Keratinocyte (primary cell): Measurements from ENCODE around the gene GPR31. TPM values are rescaled to one million over a fixed set of nuclear protein-coding genes. Genes with fewer than 3 reads are reported as not detected.

Source experiments
- DNase-seq: peaks from one replicate; pipeline ENCODE4 v3.0.0-alpha.2; 2011; ENCODE audit warnings: low read depth, missing footprints, low spot score
- FAIRE-seq: peaks from 2 replicates; lab custom pipeline; 2011; peaks lifted over from hg19 to GRCh38; lab: Jason Lieb, UNC
- H2AFZ ChIP-seq: 2 replicates; pipeline ENCODE4 v1.6.0; 2012; ENCODE audit warnings: low read length, control low read depth, inconsistent platforms; ENCODE audit not compliant: control insufficient read depth
- H3K27ac ChIP-seq: 2 replicates; pipeline ENCODE4 v1.5.1; 2011; ENCODE audit warnings: low read length; ENCODE audit not compliant: control insufficient read depth, insufficient read depth
- H3K27me3 ChIP-seq: 3 replicates; pipeline ENCODE4 v1.6.0; 2011; ENCODE audit warnings: low read length; ENCODE audit not compliant: control insufficient read depth, insufficient read depth; ENCODE audit errors: extremely low read depth
- H3K36me3 ChIP-seq, 2 experiments: 2 replicates in 1 of 2; 3 replicates in 1 of 2; pipeline ENCODE4 v1.5.1; 2011; ENCODE audit warnings: low read length in 2 of 2, mild to moderate bottlenecking in 1 of 2; ENCODE audit not compliant: control insufficient read depth in 2 of 2, insufficient read depth in 2 of 2; ENCODE audit errors: extremely low read depth in 1 of 2
- H3K4me1 ChIP-seq: 3 replicates; pipeline ENCODE4 v1.5.1; 2011; ENCODE audit warnings: low read length; ENCODE audit not compliant: control insufficient read depth, insufficient read depth; ENCODE audit errors: extremely low read depth
- H3K4me2 ChIP-seq: 3 replicates; pipeline ENCODE4 v1.6.0; 2011; ENCODE audit warnings: low read depth, low read length; ENCODE audit not compliant: control insufficient read depth, insufficient read depth; ENCODE audit errors: extremely low read depth
- H3K4me3 ChIP-seq, 3 experiments: fragments of 200-600 bp in 1 of 3; sonication (generic) in 1 of 3; 2 replicates in 2 of 3; 3 replicates in 1 of 3; pipeline ENCODE4 v1.5.1; 2011 to 2016; ENCODE audit warnings: low read length in 3 of 3, mild to moderate bottlenecking in 3 of 3, control low read depth in 2 of 3, inconsistent platforms in 1 of 3, low read depth in 1 of 3, mixed read lengths in 1 of 3, mixed run types in 1 of 3, moderate library complexity in 1 of 3; ENCODE audit not compliant: control insufficient read depth in 2 of 3, insufficient read depth in 2 of 3; ENCODE audit errors: extremely low read depth in 1 of 3
- H3K79me2 ChIP-seq: 2 replicates; pipeline ENCODE4 v1.6.0; 2012; ENCODE audit warnings: low read length; ENCODE audit not compliant: control insufficient read depth, insufficient read depth
- H3K9ac ChIP-seq: 3 replicates; pipeline ENCODE4 v1.6.0; 2011; ENCODE audit warnings: low read length; ENCODE audit not compliant: control insufficient read depth, insufficient read depth; ENCODE audit errors: extremely low read depth
- H3K9me1 ChIP-seq: 3 replicates; pipeline ENCODE4 v1.6.0; 2011; ENCODE audit warnings: low read length; ENCODE audit not compliant: control insufficient read depth, insufficient read depth; ENCODE audit errors: extremely low read depth
- H3K9me3 ChIP-seq: 2 replicates; pipeline ENCODE4 v1.5.1; 2012; ENCODE audit warnings: low read depth, low read length; ENCODE audit not compliant: control insufficient read depth
- H4K20me1 ChIP-seq: 3 replicates; pipeline ENCODE4 v1.6.0; 2011; ENCODE audit warnings: low read length; ENCODE audit not compliant: control insufficient read depth, insufficient read depth; ENCODE audit errors: extremely low read depth
- CTCF ChIP-seq, 3 experiments: IDR thresholded peaks in 1 of 3; conservative IDR thresholded peaks in 1 of 3; optimal IDR thresholded peaks in 1 of 3; 2 replicates in 2 of 3; 3 replicates in 1 of 3; pipeline versions ENCODE3 to v1.5.1; 2011; ENCODE audit warnings: low read length in 3 of 3, mild to moderate bottlenecking in 3 of 3, moderate library complexity in 2 of 3, control low read depth in 1 of 3, inconsistent platforms in 1 of 3; ENCODE audit not compliant: insufficient read depth in 2 of 3; ENCODE audit errors: extremely low read depth in 1 of 3
- EZH2 ChIP-seq: IDR thresholded peaks from one replicate; pipeline ENCODE4 v1.6.1; 2012; ENCODE audit warnings: inconsistent platforms, mild to moderate bottlenecking, low read length, moderate library complexity
- dilution Hi-C: fragments of 300-500 bp; cut with MboI; formaldehyde crosslinking; loops from one replicate; pipeline ENCODE4 v1.7.0; 2020; ENCODE audit warnings: low sequenced_read_pairs; ENCODE audit not compliant: extremely low pct_ligation_motif_present
- polyA plus RNA-seq, 5 experiments: library from polyadenylated mRNA; depleted of rRNA in 3 of 5; stranded (reverse) in 3 of 5; stranded (forward) in 1 of 5; unstranded in 1 of 5; fragments of >200 nt; gene quantifications; 1 replicate in 1 of 5; 2 replicates in 3 of 5; 3 replicates in 1 of 5; pipeline versions ENCODE4 v1.2.1 to v1.2.3, GENCODE V29; 2011 to 2012; ENCODE audit warnings: missing spikeins in 2 of 5, low read depth in 1 of 5, low replicate concordance in 1 of 5

GPR31 gene
- polyA plus RNA-seq, 1 donor (not counting 4 experiments of a cell fraction or from before 2014, with no cell fraction given) = not detected

- FAIRE-seq (no peak), DNase-seq (no peak)
- no peaks in the 10 kb centered on the region for H3K36me3 ChIP-seq
- TF ChIP-seq CTCF (optimal IDR thresholded peaks at IDR 0.05 in 1 of 3, IDR thresholded peaks at IDR 0.05 in 1 of 3, conservative IDR thresholded peaks at IDR 0.05 in 1 of 3; ENCODE audit: extremely low read depth in 1 of 3, insufficient read depth in 2 of 3, low read length in 3 of 3) = no peak
- no peak for TF ChIP-seq EZH2
- no peaks in the 10 kb centered on the region for H3K79me2 ChIP-seq
- H4K20me1 ChIP-seq = no peaks in the 10 kb centered on the region
- no peak overlapping the region for H3K4me3 ChIP-seq
- no peak overlapping the region for H3K9ac ChIP-seq
- no peaks in the 10 kb centered on the region for H3K4me1 ChIP-seq
- dilution Hi-C loops = no loop called here
- no peak overlapping the region for H3K27ac ChIP-seq
- H3K9me3 ChIP-seq = no peaks in the 10 kb centered on the region
- no peak overlapping the region for H3K4me2 ChIP-seq
- H3K27me3 ChIP-seq = no peaks in the 10 kb centered on the region
- H3K9me1 ChIP-seq = no peaks in the 10 kb centered on the region
- no peak overlapping the region for H2AFZ ChIP-seq
These were observed 26.8 kb downstream of the GPR31 start for GRCh38 chr6:167130712-167131684.

- no peak overlapping the region for H3K4me2 ChIP-seq
- no peak for TF ChIP-seq CTCF (optimal IDR thresholded peaks at IDR 0.05 in 1 of 3, IDR thresholded peaks at IDR 0.05 in 1 of 3, conservative IDR thresholded peaks at IDR 0.05 in 1 of 3; ENCODE audit: extremely low read depth in 1 of 3, insufficient read depth in 2 of 3, low read length in 3 of 3)
- no peak for TF ChIP-seq EZH2
These were observed 27.6 kb downstream of the GPR31 start for GRCh38 chr6:167130008-167130677.

More at GRCh38 chr6:167130008-167130677, 27.6 kb downstream of the GPR31 start:
- no peak overlapping the region for H3K4me3 ChIP-seq
- no peak overlapping the region for H2AFZ ChIP-seq
- H3K27me3 ChIP-seq = no peaks in the 10 kb centered on the region
- no peaks in the 10 kb centered on the region for H3K79me2 ChIP-seq
- DNase-seq (no peak), FAIRE-seq (no peak)
- H3K9me3 ChIP-seq = no peaks in the 10 kb centered on the region
- H3K9ac ChIP-seq = no peak overlapping the region
- no peaks in the 10 kb centered on the region for H4K20me1 ChIP-seq
- H3K36me3 ChIP-seq = no peaks in the 10 kb centered on the region
- H3K4me1 ChIP-seq = no peaks in the 10 kb centered on the region
- H3K27ac ChIP-seq = no peak overlapping the region
- H3K9me1 ChIP-seq = no peaks in the 10 kb centered on the region
- dilution Hi-C loops = no loop called here
